Peyer's patch (tissue), 4 donors: ENCODE data around the gene RNF224.

Experiments
- POLR2A ChIP-seq, 2 donors: fragments of 450-650 bp; IDR thresholded peaks; one replicate each; pipeline ENCODE4 v1.5.1; 2017; ENCODE audit warnings: antibody characterized with exemption in 2 of 2, mild to moderate bottlenecking in 2 of 2, moderate library complexity in 2 of 2
- TF ChIP-seq, protein P1 (sequence below), 6 experiments: fragments of 450-650 bp in 4 of 6; fragments of 200-600 bp in 2 of 6; sonication (generic) in 1 of 6; IDR thresholded peaks; one replicate each; pipeline ENCODE4 v1.5.1; 2017 to 2019; ENCODE audit warnings: antibody characterized with exemption in 6 of 6, mild to moderate bottlenecking in 3 of 6, moderate library complexity in 1 of 6

DNA sequence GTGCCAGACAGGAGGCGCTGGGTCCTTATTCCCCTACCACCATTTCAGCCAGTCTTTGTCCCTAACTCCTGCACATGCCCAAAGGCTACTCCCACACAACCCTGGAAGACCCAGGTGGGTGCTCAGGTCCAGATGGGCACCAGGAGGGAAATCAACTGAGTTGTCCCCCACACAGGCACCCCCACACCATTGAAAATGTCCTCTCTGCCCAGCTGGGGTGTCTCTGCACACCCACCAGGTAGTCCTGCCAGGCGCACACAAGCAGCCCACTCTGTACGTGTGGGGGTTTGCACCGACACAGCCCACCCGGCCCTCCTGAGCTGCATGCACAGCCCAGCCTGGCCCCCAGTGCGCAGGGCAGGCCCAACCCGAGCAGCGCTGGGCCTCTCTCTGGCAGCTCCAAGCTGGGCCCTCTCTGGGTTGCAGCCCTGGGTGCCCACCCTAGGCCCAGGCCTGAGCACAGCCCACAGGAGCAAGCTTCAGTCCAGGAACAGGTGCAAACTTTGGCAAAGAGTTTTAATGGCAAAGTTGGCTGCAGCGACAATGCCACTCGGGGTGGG is 7.5 kb upstream of the RNF224 start:
- TF ChIP-seq, protein P1, sequence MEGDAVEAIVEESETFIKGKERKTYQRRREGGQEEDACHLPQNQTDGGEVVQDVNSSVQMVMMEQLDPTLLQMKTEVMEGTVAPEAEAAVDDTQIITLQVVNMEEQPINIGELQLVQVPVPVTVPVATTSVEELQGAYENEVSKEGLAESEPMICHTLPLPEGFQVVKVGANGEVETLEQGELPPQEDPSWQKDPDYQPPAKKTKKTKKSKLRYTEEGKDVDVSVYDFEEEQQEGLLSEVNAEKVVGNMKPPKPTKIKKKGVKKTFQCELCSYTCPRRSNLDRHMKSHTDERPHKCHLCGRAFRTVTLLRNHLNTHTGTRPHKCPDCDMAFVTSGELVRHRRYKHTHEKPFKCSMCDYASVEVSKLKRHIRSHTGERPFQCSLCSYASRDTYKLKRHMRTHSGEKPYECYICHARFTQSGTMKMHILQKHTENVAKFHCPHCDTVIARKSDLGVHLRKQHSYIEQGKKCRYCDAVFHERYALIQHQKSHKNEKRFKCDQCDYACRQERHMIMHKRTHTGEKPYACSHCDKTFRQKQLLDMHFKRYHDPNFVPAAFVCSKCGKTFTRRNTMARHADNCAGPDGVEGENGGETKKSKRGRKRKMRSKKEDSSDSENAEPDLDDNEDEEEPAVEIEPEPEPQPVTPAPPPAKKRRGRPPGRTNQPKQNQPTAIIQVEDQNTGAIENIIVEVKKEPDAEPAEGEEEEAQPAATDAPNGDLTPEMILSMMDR (IDR thresholded peaks at IDR 0.05) = no peak
- no peak for TF ChIP-seq POLR2A (IDR thresholded peaks at IDR 0.05)
